Adrenal gland (tissue), 12 donors: ENCODE measurements around the gene GRM8. TPM values are rescaled to one million over a fixed set of nuclear protein-coding genes. Genes with fewer than 3 reads are reported as not detected.
"Not testable (repeated sequence)": the region's sequence is repeated elsewhere in the genome, so short reads cannot be mapped to it uniquely, and the experiment has no call there.

Experiments
- DNase-seq, 7 donors: peaks; one replicate each; pipeline ENCODE4 v3.0.0-alpha.2; 2019 to 2020
- H3K27ac ChIP-seq, 5 donors: fragments of 200-600 bp; sonication (generic) in 4 of 5; 1 replicate in 3 of 5; 2 replicates in 2 of 5; pipeline versions ENCODE4 v1.5.1 to v1.8.0; 2016 to 2020; ENCODE audit warnings: mild to moderate bottlenecking in 1 of 5
- H3K27me3 ChIP-seq: fragments of 200-600 bp; 2 replicates; pipeline ENCODE4 v1.8.0; 2021
- H3K36me3 ChIP-seq, 2 donors: fragments of 200-600 bp; replicated peaks in 1 of 2; 1 replicate in 1 of 2; 2 replicates in 1 of 2; pipeline versions ENCODE4 v1.5.1 to v1.8.0; 2018 to 2022
- H3K4me1 ChIP-seq, 2 donors: fragments of 200-600 bp; replicated peaks in 1 of 2; 1 replicate in 1 of 2; 2 replicates in 1 of 2; pipeline versions ENCODE4 v1.5.1 to v1.8.0; 2018 to 2021
- H3K4me3 ChIP-seq, 4 donors: fragments of 200-600 bp; sonication (generic) in 3 of 4; one replicate each; pipeline ENCODE4 v1.5.1; 2016 to 2018
- H3K9me3 ChIP-seq, 3 donors: fragments of 200-600 bp; sonication (generic) in 1 of 3; replicated peaks in 1 of 3; 1 replicate in 2 of 3; 2 replicates in 1 of 3; pipeline versions ENCODE4 v1.5.1 to v1.8.0; 2016 to 2021
- CTCF ChIP-seq, 6 experiments: fragments of 450-650 bp in 4 of 6; fragments of 200-600 bp in 2 of 6; sonication (generic) in 1 of 6; IDR thresholded peaks; 1 replicate in 5 of 6; 2 replicates in 1 of 6; pipeline versions ENCODE4 v1.5.1 to v1.8.0; 2016 to 2021; ENCODE audit warnings: antibody characterized with exemption in 6 of 6, mild to moderate bottlenecking in 2 of 6, moderate library complexity in 1 of 6
- POLR2A ChIP-seq, 2 donors: fragments of 450-650 bp; IDR thresholded peaks; one replicate each; pipeline ENCODE4 v1.6.1; 2017; ENCODE audit warnings: antibody characterized with exemption in 2 of 2, mild to moderate bottlenecking in 2 of 2, moderate library complexity in 1 of 2
- WGBS, 4 donors: extraction: QIAGEN DNeasy Blood & Tissue Kit in 2 of 4; methylation state at CpG; one replicate each; pipeline versions ENCODE4 v1.1.5 to v1.1.7; 2013 to 2017; 5-methylcytosine and 5-hydroxymethylcytosine counted together
- intact Hi-C, 2 donors: fragments of 100-400 bp; cut with DNase I; formaldehyde crosslinking; loops; one replicate each; pipeline versions ENCODE4 v1.14.1 to v1.15.0; 2022 to 2023
- polyA plus RNA-seq, 3 donors: library from polyadenylated mRNA; stranded (reverse); fragments of 200-250 nt in 2 of 3; fragments of 350-450 nt in 1 of 3; fragmentation: Illumina TruSeq in 1 of 3; extraction: RNeasy Lipid Tissue Mini Kit (QIAGEN cat#74804) in 1 of 3; gene quantifications; one replicate each; pipeline ENCODE4 v1.2.3, GENCODE V29; 2013 to 2014
- total RNA-seq, 9 donors: library from RNA; depleted of rRNA in 4 of 9; stranded (reverse); fragments of >200 nt in 4 of 9; fragments of 120-200 nt in 1 of 9; fragmentation: NEBNext Ultra II Directional in 1 of 9; extraction: Animal tissue kit (Norgen Biotek cat#: 25700) in 1 of 9; gene quantifications; one replicate each; pipeline versions ENCODE4 v1.1.0 to v1.2.4, GENCODE V29; 2013 to 2023
- donor health status: healthy with polysubstance abuse.
- donor health status: Bipolar disorder and iron deficiency.
- donor health status: DM: yes; HTN: yes; CAD: no.
- donor health status: DM: no; HTN: no; CAD: no.
- donor health status: DM: no; HTN: no; CAD: no.
- donor health status: DM: yes; HTN: yes; CAD: no.

Gene GRM8
- total and polyA plus RNA-seq, 12 donors: 0.10 to 2.5 (median 0.92) TPM; not detected in 5

- DNase-seq: no peak
- WGBS, 4 donors: 75 to 96% (median 87%) methylated on average over 1 of the region's 1 CpG
- Histone ChIP-seq H3K36me3 (no peaks in the 10 kb centered on the region), H3K4me1 (no peaks in the 10 kb centered on the region), H3K9me3 (no peaks in the 10 kb centered on the region), H3K27ac (no peak overlapping the region), H3K4me3 (no peak overlapping the region), H3K27me3 (no peaks in the 10 kb centered on the region)
- intact Hi-C loops: no loop called here
- TF ChIP-seq CTCF (IDR thresholded peaks at IDR 0.05): no peak
- no peak for TF ChIP-seq POLR2A (IDR thresholded peaks at IDR 0.05)
Observed at GRCh38 chr7:126842451-126842850, 410.3 kb downstream of the GRM8 start.

DNA sequence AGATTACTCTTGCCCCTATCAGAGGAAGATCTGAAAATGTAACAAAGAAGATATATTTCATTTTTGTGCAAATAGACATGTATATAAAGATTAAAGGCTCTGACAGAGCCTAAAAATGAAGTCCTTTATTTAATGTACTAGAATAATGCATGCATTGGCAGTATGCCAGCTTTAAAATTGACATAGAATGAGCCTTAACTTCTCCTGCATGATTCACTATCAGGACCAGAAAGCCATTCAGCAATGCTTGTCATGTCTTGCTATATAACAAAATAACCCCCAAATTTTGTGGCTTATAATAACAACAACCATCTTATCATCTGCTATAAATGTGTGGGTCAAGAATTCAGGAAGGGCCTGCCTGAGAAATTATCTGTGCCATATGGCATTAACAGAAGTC, 411.9 kb downstream of the GRM8 start:
- Histone ChIP-seq H3K27ac (no peak overlapping the region), H3K4me1 (no peaks in the 10 kb centered on the region), H3K4me3 (no peak overlapping the region), H3K36me3 (no peaks in the 10 kb centered on the region), H3K27me3 (no peaks in the 10 kb centered on the region), H3K9me3 (no peaks in the 10 kb centered on the region)
- DNase-seq: no peak
- intact Hi-C loops: no loop called here
- TF ChIP-seq CTCF (IDR thresholded peaks at IDR 0.05) (no peak), POLR2A (IDR thresholded peaks at IDR 0.05) (no peak)

DNA sequence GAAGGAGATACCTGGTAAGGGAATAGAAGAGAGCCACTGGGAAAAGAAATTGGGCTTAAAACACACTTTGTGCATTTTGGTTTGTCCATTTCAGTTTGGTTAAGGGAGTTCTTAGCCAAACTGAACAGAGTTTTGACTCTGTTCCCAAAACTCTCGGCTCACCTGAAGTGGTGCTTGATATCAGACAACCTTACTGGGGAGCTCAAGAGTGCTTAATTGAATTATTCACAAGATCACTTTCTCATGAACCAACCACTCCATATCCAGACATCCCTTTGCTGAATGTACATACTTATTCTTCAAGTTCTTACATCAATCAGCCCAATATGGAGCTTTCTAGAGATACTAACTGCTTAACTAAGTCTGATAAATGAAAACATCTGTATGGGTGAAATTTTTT, 413.1 kb downstream of the GRM8 start:
- intact Hi-C loops: no loop called here
- Histone ChIP-seq H3K4me3 (no peak overlapping the region), H3K27me3 (no peaks in the 10 kb centered on the region), H3K4me1 (no peaks in the 10 kb centered on the region), H3K36me3 (no peaks in the 10 kb centered on the region), H3K9me3 (no peaks in the 10 kb centered on the region), H3K27ac (no peak overlapping the region)
- WGBS, 4 donors: 76 to 88% (median 80%) methylated on average over 1 of the region's 1 CpG
- no peak for DNase-seq
- TF ChIP-seq CTCF (IDR thresholded peaks at IDR 0.05): no peak
- TF ChIP-seq POLR2A (IDR thresholded peaks at IDR 0.05): no peak

DNA sequence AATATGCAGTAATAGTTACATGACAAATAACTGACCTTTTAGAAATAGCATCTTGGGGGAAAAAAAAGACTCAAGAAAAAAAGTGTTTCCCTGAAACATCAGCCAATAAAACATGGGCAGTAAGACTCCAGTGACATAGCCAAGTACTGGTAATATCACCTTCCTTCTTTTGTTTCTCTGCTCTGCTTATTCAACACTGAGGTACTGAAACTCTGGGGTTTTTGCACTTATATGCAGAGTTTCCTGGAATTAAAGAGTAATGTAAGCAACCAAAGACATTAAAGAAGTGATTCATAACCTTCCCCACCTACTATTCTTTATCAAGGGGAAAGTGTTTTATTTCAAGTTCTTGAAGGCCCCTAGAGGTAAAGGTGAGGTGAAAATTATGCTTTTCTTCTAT, 414.5 kb downstream of the GRM8 start:
- no peak for DNase-seq
- intact Hi-C loops: no loop called here

GRCh38 chr7:126831241-126831640, 421.5 kb downstream of the GRM8 start:
- H3K9me3 ChIP-seq, H3K27me3 ChIP-seq, DNase-seq, H3K4me3 ChIP-seq, H3K36me3 ChIP-seq, H3K27ac ChIP-seq, H3K4me1 ChIP-seq, intact Hi-C loops: not testable (repeated sequence)
- WGBS, 4 donors: 57 to 88% (median 79%) methylated on average over 3 to 9 of the region's 9 CpGs

More for the DNA sequence above, 414.5 kb downstream of the GRM8 start:
- TF ChIP-seq POLR2A (IDR thresholded peaks at IDR 0.05): no peak
- TF ChIP-seq CTCF (IDR thresholded peaks at IDR 0.05): no peak
- Histone ChIP-seq H3K27me3 (no peaks in the 10 kb centered on the region), H3K36me3 (no peaks in the 10 kb centered on the region), H3K4me3 (no peak overlapping the region), H3K27ac (no peak overlapping the region), H3K9me3 (no peaks in the 10 kb centered on the region), H3K4me1 (no peaks in the 10 kb centered on the region)
